ENCODE measurements around the gene SLC45A2. TPM values are rescaled to one million over a fixed set of nuclear protein-coding genes. Genes with fewer than 3 reads are reported as not detected.

Gene SLC45A2
- total and polyA plus RNA-seq, 4 donors, result 0.03 to 0.40 TPM; not detected in 2

- DNase-seq (no peak), ATAC-seq (ENCODE audit: insufficient read depth, low FRiP score) (no peak)
- WGBS, 2 donors, result 84 to 88% methylated on average over 1 of the region's 1 CpG
- H3K27me3 ChIP-seq (ENCODE audit: control insufficient read depth in 3 of 3, insufficient read depth in 3 of 3, low read length in 2 of 3), result no peaks in the 10 kb centered on the region
- no peak overlapping the region for H3K4me3 ChIP-seq
- TF ChIP-seq CTCF (IDR thresholded peaks at IDR 0.05; ENCODE audit: control extremely low read depth, extremely low read depth), result no peak
- H3K9me3 ChIP-seq (ENCODE audit: control insufficient read depth in 4 of 4, insufficient read depth in 3 of 4, low read length in 3 of 4), result no peaks in the 10 kb centered on the region
- no peaks in the 10 kb centered on the region for H3K4me1 ChIP-seq (ENCODE audit: control insufficient read depth in 5 of 5, insufficient read depth in 5 of 5, low read length in 5 of 5)
- H3K36me3 ChIP-seq (ENCODE audit: control insufficient read depth in 4 of 4, insufficient read depth in 4 of 4, low read length in 4 of 4), result peaks cover under 1 to 4% (median 3%) of the 10 kb centered on the region in 4 donors
- no peak overlapping the region for H3K9ac ChIP-seq (ENCODE audit: insufficient read depth in 1 of 2, low read length in 2 of 2)
- no peak overlapping the region for H3K27ac ChIP-seq (ENCODE audit: low read depth in 1 of 2, low read length in 1 of 2)
Observed at GRCh38 chr5:34030048-34030447, 45.6 kb upstream of the SLC45A2 start.

- Histone ChIP-seq H3K27ac (ENCODE audit: low read depth in 1 of 2, low read length in 1 of 2) (no peak overlapping the region), H3K27me3 (ENCODE audit: control insufficient read depth in 3 of 3, insufficient read depth in 3 of 3, low read length in 2 of 3) (no peaks in the 10 kb centered on the region), H3K9ac (ENCODE audit: insufficient read depth in 1 of 2, low read length in 2 of 2) (no peak overlapping the region), H3K4me3 (no peak overlapping the region), H3K4me1 (ENCODE audit: control insufficient read depth in 5 of 5, insufficient read depth in 5 of 5, low read length in 5 of 5) (no peaks in the 10 kb centered on the region), H3K36me3 (ENCODE audit: control insufficient read depth in 4 of 4, insufficient read depth in 4 of 4, low read length in 4 of 4) (peaks cover 0 to 8% (median 4%) of the 10 kb centered on the region in 4 donors), H3K9me3 (ENCODE audit: control insufficient read depth in 4 of 4, insufficient read depth in 3 of 4, low read length in 3 of 4) (no peaks in the 10 kb centered on the region)
- ATAC-seq (ENCODE audit: insufficient read depth, low FRiP score), result no peak
- DNase-seq, result no peak
- 84 to 87% methylated on average over 3 of the region's 3 CpGs for WGBS, 2 donors
- TF ChIP-seq CTCF (IDR thresholded peaks at IDR 0.05; ENCODE audit: control extremely low read depth, extremely low read depth), result no peak
Observed at GRCh38 chr5:34028349-34028748, 43.9 kb upstream of the SLC45A2 start.

GRCh38 chr5:34026089-34026761, 41.7 kb upstream of the SLC45A2 start:
- DNase-seq (no peak), ATAC-seq (ENCODE audit: insufficient read depth, low FRiP score) (no peak)
- no peaks in the 10 kb centered on the region for H3K9me3 ChIP-seq (ENCODE audit: control insufficient read depth in 4 of 4, insufficient read depth in 3 of 4, low read length in 3 of 4)
- no peak overlapping the region for H3K27ac ChIP-seq (ENCODE audit: low read depth in 1 of 2, low read length in 1 of 2)
- peaks cover 0 to 8% (median 4%) of the 10 kb centered on the region in 4 donors for H3K36me3 ChIP-seq (ENCODE audit: control insufficient read depth in 4 of 4, insufficient read depth in 4 of 4, low read length in 4 of 4)
- peaks cover 0 to 6% (median 0%) of the 10 kb centered on the region in 5 donors for H3K4me1 ChIP-seq (ENCODE audit: control insufficient read depth in 5 of 5, insufficient read depth in 5 of 5, low read length in 5 of 5)
- H3K4me3 ChIP-seq, result no peak overlapping the region
- no peaks in the 10 kb centered on the region for H3K27me3 ChIP-seq (ENCODE audit: control insufficient read depth in 3 of 3, insufficient read depth in 3 of 3, low read length in 2 of 3)
- H3K9ac ChIP-seq (ENCODE audit: insufficient read depth in 1 of 2, low read length in 2 of 2), result no peak overlapping the region
- no peak for TF ChIP-seq CTCF (IDR thresholded peaks at IDR 0.05; ENCODE audit: control extremely low read depth, extremely low read depth)
- 91 to 94% methylated on average over 9 of the region's 9 CpGs for WGBS, 2 donors
